ENCODE data around the gene ADH6.

DNA sequence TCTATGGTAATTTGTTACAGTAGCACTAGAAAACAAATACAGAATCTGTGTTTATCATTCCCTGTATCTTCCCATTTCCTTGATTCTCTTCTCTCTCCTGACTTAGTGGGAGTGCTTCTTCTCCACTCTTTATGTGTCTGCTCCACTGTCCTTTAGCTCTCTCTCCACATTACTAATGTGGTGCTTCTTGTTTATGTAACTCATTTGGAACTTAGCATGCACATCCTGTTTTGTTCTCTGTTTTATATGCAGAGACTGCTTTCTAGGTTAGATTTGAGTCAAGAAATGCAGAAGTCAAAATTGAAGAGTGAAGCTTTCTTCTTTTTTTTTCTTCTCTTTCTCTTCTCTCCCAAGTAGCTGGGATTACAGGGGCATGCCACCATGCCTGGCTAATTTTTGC, 45.9 kb upstream of the ADH6 start:
- TF ChIP-seq, protein P1, sequence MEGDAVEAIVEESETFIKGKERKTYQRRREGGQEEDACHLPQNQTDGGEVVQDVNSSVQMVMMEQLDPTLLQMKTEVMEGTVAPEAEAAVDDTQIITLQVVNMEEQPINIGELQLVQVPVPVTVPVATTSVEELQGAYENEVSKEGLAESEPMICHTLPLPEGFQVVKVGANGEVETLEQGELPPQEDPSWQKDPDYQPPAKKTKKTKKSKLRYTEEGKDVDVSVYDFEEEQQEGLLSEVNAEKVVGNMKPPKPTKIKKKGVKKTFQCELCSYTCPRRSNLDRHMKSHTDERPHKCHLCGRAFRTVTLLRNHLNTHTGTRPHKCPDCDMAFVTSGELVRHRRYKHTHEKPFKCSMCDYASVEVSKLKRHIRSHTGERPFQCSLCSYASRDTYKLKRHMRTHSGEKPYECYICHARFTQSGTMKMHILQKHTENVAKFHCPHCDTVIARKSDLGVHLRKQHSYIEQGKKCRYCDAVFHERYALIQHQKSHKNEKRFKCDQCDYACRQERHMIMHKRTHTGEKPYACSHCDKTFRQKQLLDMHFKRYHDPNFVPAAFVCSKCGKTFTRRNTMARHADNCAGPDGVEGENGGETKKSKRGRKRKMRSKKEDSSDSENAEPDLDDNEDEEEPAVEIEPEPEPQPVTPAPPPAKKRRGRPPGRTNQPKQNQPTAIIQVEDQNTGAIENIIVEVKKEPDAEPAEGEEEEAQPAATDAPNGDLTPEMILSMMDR (IDR thresholded peaks at IDR 0.05; ENCODE audit: low read depth, low read length, missing input control), result no peak
- TF ChIP-seq GABPA (IDR thresholded peaks at IDR 0.05 in 1 of 2, conservative IDR thresholded peaks at IDR 0.05 in 1 of 2), result no peak
